OCI-LY1 (cell line): ENCODE data around the gene LTBP4.
"Not testable (repeated sequence)": the region's sequence is repeated elsewhere in the genome, so short reads cannot be mapped to it uniquely, and the experiment has no call there.

Source experiments
- H2AFZ ChIP-seq: fragments of 200-600 bp; sonication (generic), shearing (Covaris generic); 2 replicates; pipeline ENCODE4 v1.6.0; 2014; ENCODE audit warnings: antibody characterized with exemption, mild to moderate bottlenecking, low read length
- H3F3A ChIP-seq: fragments of 200-600 bp; sonication (generic), shearing (Covaris generic); 2 replicates; pipeline ENCODE4 v1.6.0; 2014; ENCODE audit warnings: mild to moderate bottlenecking, antibody characterized with exemption, low read length, moderate library complexity; ENCODE audit not compliant: insufficient read depth
- H3K27ac ChIP-seq: fragments of 200-600 bp; sonication (generic); 2 replicates; pipeline ENCODE4 v1.5.1; 2014; ENCODE audit warnings: low read length, mixed run types, mild to moderate bottlenecking, low read depth; ENCODE audit not compliant: poor library complexity, severe bottlenecking
- H3K27me3 ChIP-seq: fragments of 200-600 bp; sonication (generic); 2 replicates; pipeline ENCODE4 v1.6.0; 2014; ENCODE audit warnings: antibody characterized with exemption, mild to moderate bottlenecking, low read length, moderate library complexity; ENCODE audit not compliant: insufficient read depth
- H3K36me3 ChIP-seq: fragments of 200-600 bp; sonication (generic); 2 replicates; pipeline ENCODE4 v1.6.1; 2014; ENCODE audit warnings: mild to moderate bottlenecking, antibody characterized with exemption, low read length, moderate library complexity, mixed read lengths; ENCODE audit not compliant: insufficient read depth
- H3K4me1 ChIP-seq: fragments of 200-600 bp; sonication (generic); 2 replicates; pipeline ENCODE4 v1.5.1; 2014; ENCODE audit warnings: mild to moderate bottlenecking, low read length, moderate library complexity; ENCODE audit not compliant: insufficient read depth, severe bottlenecking
- H3K4me2 ChIP-seq: fragments of 200-600 bp; sonication (generic), shearing (Covaris generic); 2 replicates; pipeline ENCODE4 v1.6.1; 2014; ENCODE audit warnings: low read length
- H3K4me3 ChIP-seq: fragments of 200-600 bp; sonication (generic); 2 replicates; pipeline ENCODE4 v1.5.1; 2014; ENCODE audit warnings: low read length, low read depth, mild to moderate bottlenecking, mixed read lengths; ENCODE audit not compliant: poor library complexity, severe bottlenecking
- H3K79me2 ChIP-seq: fragments of 200-600 bp; shearing (Covaris generic); 2 replicates; pipeline ENCODE4 v1.6.1; 2016; ENCODE audit warnings: mixed run types, low read length, mixed read lengths; ENCODE audit not compliant: insufficient read depth
- H3K9ac ChIP-seq: fragments of 200-600 bp; sonication (generic), shearing (Covaris generic); 2 replicates; pipeline ENCODE4 v1.6.1; 2014; ENCODE audit warnings: mild to moderate bottlenecking, low read length, mixed read lengths
- H3K9me2 ChIP-seq: fragments of 200-600 bp; sonication (generic), shearing (Covaris generic); 2 replicates; pipeline ENCODE4 v1.6.1; 2014; ENCODE audit warnings: low read depth, mild to moderate bottlenecking, low read length, mixed read lengths
- H3K9me3 ChIP-seq: fragments of 200-600 bp; shearing (Covaris generic); 2 replicates; pipeline ENCODE4 v1.6.1; 2014; ENCODE audit warnings: low read length, mixed read lengths
- H4K20me1 ChIP-seq: fragments of 200-600 bp; sonication (generic), shearing (Covaris generic); 2 replicates; pipeline ENCODE4 v1.6.0; 2016; ENCODE audit warnings: mild to moderate bottlenecking, low read length; ENCODE audit not compliant: insufficient read depth
- EZH2 ChIP-seq: fragments of 200-600 bp; sonication (generic), shearing (Covaris generic); IDR thresholded peaks from 2 replicates; pipeline ENCODE4 v1.8.0; 2017; ENCODE audit warnings: borderline replicate concordance, mixed run types, mild to moderate bottlenecking, antibody characterized with exemption, low read length, moderate library complexity, mixed read lengths
- TF ChIP-seq, protein P1 (sequence below): fragments of 200-600 bp; sonication (generic), shearing (Covaris generic); IDR thresholded peaks from 2 replicates; pipeline ENCODE4 v1.5.1; 2017; ENCODE audit warnings: mild to moderate bottlenecking, antibody characterized with exemption, low read length, moderate library complexity, mixed read lengths

The LTBP4 gene

DNA sequence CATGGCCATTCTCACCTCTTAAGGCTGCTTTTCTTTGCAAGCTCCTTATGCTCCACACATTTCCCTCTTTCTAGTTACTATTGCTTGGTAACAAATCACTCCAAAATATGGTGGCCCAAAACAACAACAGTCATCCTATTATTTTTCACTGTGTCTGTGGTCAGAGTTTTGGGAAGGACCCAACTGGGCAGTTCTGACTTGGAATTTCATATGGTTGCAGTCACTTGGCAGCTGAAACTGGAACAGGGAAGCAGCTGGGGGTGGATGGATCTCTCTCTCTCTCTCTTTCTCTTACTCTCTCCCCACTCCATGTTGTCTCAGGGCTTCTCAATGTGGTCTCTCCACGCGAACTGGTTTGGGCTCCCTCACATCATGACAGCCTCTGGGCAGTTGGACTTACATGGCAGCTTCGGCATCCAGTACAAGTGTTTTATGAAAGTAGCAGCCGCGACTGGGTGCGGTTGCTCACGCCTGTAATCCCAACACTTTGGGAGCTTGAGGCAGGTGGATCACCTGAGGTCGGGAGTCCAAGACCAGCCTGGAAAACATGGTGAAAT, 49.7 kb downstream of the LTBP4 start:
- Histone ChIP-seq H3K27me3 (peaks cover 5% of the 10 kb centered on the region; the same call in 1 of the 2 replicates), H3K36me3 (no peaks in the 10 kb centered on the region), H3K9ac (no peak overlapping the region), H3K4me3 (no peak overlapping the region), H3K9me3 (peaks cover 4% of the 10 kb centered on the region; the same call in 1 of the 2 replicates), H3K4me1 (no peaks in the 10 kb centered on the region), H3K27ac (no peak overlapping the region), H3K79me2 (no peaks in the 10 kb centered on the region), H2AFZ (no peak overlapping the region), H3K4me2 (no peak overlapping the region), H3F3A (no peaks in the 10 kb centered on the region), H3K9me2 (no peaks in the 10 kb centered on the region), H4K20me1 (no peaks in the 10 kb centered on the region)
- TF ChIP-seq, protein P1, sequence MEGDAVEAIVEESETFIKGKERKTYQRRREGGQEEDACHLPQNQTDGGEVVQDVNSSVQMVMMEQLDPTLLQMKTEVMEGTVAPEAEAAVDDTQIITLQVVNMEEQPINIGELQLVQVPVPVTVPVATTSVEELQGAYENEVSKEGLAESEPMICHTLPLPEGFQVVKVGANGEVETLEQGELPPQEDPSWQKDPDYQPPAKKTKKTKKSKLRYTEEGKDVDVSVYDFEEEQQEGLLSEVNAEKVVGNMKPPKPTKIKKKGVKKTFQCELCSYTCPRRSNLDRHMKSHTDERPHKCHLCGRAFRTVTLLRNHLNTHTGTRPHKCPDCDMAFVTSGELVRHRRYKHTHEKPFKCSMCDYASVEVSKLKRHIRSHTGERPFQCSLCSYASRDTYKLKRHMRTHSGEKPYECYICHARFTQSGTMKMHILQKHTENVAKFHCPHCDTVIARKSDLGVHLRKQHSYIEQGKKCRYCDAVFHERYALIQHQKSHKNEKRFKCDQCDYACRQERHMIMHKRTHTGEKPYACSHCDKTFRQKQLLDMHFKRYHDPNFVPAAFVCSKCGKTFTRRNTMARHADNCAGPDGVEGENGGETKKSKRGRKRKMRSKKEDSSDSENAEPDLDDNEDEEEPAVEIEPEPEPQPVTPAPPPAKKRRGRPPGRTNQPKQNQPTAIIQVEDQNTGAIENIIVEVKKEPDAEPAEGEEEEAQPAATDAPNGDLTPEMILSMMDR: no peak
- TF ChIP-seq EZH2: no peak

DNA sequence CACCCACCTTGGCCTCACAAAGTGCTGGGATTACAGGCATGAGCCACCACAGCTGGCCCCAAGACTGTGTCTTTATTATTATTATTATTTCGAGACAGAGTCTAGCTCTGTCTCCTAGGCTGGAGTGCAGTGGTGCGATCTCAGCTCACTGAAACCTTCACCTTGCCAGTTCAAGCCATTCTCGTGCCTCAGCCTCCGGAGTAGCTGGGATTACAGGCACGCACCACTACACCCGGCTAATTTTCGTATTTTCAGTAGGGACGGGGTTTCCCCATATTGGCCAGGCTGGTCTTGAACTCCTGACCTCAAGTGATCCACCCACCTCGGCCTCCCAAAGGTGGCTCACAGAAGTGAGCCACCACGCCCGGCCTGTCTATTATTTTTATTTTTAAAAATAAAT, 51.1 kb downstream of the LTBP4 start:
- H3K4me3 ChIP-seq: not testable (repeated sequence)

DNA sequence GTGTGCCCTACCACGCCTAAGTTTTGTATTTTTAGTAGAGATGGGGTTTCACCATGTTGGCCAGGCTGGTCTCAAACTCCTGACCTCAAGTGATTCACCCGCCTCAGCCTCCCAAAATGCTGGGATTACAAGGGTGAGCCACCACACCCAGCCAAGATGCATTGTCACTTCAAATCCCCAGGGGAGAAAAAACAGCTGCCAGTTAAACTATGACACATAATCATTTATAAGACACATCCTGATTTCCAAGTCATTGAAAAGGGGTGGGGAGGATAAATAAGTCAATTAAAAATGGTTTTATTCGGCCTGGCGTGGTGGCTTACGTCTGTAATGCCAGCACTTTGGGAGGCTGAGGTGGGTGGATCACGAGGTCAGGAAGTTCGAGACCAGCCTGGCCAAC, 54.5 kb downstream of the LTBP4 start:
- not testable (repeated sequence) for H3F3A ChIP-seq, H3K27me3 ChIP-seq, H3K9ac ChIP-seq, H3K4me1 ChIP-seq, H3K9me3 ChIP-seq, H3K36me3 ChIP-seq, H4K20me1 ChIP-seq, H2AFZ ChIP-seq, H3K4me3 ChIP-seq, H3K4me2 ChIP-seq, H3K79me2 ChIP-seq, H3K9me2 ChIP-seq, H3K27ac ChIP-seq

More for the DNA sequence above, 51.1 kb downstream of the LTBP4 start:
- not testable (repeated sequence) for H3K4me1 ChIP-seq, H3K9ac ChIP-seq, H3K4me2 ChIP-seq, H2AFZ ChIP-seq, H3K9me3 ChIP-seq, H3K27me3 ChIP-seq, H3K27ac ChIP-seq, H3K9me2 ChIP-seq, H3K79me2 ChIP-seq, H3K36me3 ChIP-seq, H3F3A ChIP-seq, H4K20me1 ChIP-seq

DNA sequence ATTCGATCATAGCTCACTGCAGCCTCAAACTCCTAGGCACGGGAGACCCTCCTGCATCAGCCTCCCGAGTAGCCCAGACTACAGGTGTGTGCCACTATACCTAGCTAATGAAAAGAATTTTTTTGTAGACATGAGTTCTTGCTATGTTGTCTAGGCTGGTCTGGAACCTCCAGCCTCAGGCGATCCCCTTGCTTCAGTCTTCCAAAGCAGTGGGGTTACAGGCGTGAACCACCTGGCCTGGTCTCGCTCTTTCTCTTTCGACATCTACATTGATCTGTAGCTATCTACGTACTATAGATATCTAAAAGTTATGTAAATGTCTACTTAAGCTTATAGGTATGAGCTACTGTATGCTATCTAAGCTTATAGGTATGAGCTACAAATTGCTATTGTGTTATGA, 56.9 kb downstream of the LTBP4 start:
- no peak overlapping the region for H2AFZ ChIP-seq
- H3K36me3 ChIP-seq: no peaks in the 10 kb centered on the region
- H3K4me2 ChIP-seq: no peak overlapping the region
- H3K9me2 ChIP-seq: no peaks in the 10 kb centered on the region
- H3K4me1 ChIP-seq: peaks cover 5% of the 10 kb centered on the region
- no peaks in the 10 kb centered on the region for H3K9me3 ChIP-seq
- H3K9ac ChIP-seq: no peak overlapping the region
- no peaks in the 10 kb centered on the region for H3K79me2 ChIP-seq
- H4K20me1 ChIP-seq: no peaks in the 10 kb centered on the region
- TF ChIP-seq EZH2: no peak
- TF ChIP-seq, protein P1: no peak
- no peaks in the 10 kb centered on the region for H3F3A ChIP-seq
- no peaks in the 10 kb centered on the region for H3K27me3 ChIP-seq
- no peak overlapping the region for H3K4me3 ChIP-seq
- H3K27ac ChIP-seq: no peak overlapping the region
